ENCODE results near the gene CTAGE9.

CTAGE9 gene

GRCh38 chr6:131660195-131660594 lies 50.6 kb downstream of the CTAGE9 start:
- DNase-seq = no peak
